Natural killer cell (primary cell): ENCODE results near the gene ARV1. TPM values are rescaled to one million over a fixed set of nuclear protein-coding genes. Genes with fewer than 3 reads are reported as not detected.

ENCODE experiments used
- ATAC-seq, 3 donors: fragments of 150-1000 bp in 2 of 3; fragments of 200-7000 bp in 1 of 3; cut with Tn5 transposase; 1 replicate in 1 of 3; 2 replicates in 2 of 3; pipeline ENCODE4 v1.10.0; 2021; ENCODE audit warnings: mild to moderate bottlenecking in 2 of 3, moderate library complexity in 2 of 3
- DNase-seq, 2 donors: peaks; one replicate each; pipeline versions ENCODE4 v3.0.0 to v3.0.0-alpha.2; 2013 to 2021; ENCODE audit warnings: mixed read lengths in 1 of 2
- H3K27ac ChIP-seq: one replicate; pipeline ENCODE4 v1.5.1; 2013; ENCODE audit warnings: mild to moderate bottlenecking, low read length
- H3K27me3 ChIP-seq: one replicate; pipeline ENCODE4 v1.6.1; 2013; ENCODE audit warnings: low read length; ENCODE audit not compliant: control insufficient read depth, insufficient read depth
- H3K36me3 ChIP-seq: one replicate; pipeline ENCODE4 v1.6.1; 2013; ENCODE audit warnings: low read length; ENCODE audit not compliant: control insufficient read depth, insufficient read depth
- H3K4me1 ChIP-seq: one replicate; pipeline ENCODE4 v1.6.1; 2013; ENCODE audit warnings: low read length; ENCODE audit not compliant: control insufficient read depth, insufficient read depth
- H3K4me3 ChIP-seq: one replicate; pipeline ENCODE4 v1.5.1; 2013; ENCODE audit warnings: low read length
- H3K9me3 ChIP-seq: one replicate; pipeline ENCODE4 v1.6.1; 2013; ENCODE audit warnings: low read length; ENCODE audit not compliant: control insufficient read depth, insufficient read depth
- H3K27ac Mint-ChIP-seq, 2 donors: one replicate each; pipeline ENCODE4 v1.8.0; 2022; ENCODE audit warnings: mild to moderate bottlenecking in 2 of 2, mixed read lengths in 2 of 2, moderate library complexity in 1 of 2
- H3K27me3 Mint-ChIP-seq, 2 donors: one replicate each; pipeline ENCODE4 v1.8.0; 2022; ENCODE audit warnings: low read depth in 2 of 2, mixed read lengths in 2 of 2
- H3K36me3 Mint-ChIP-seq: one replicate; pipeline ENCODE4 v1.8.0; 2022; ENCODE audit warnings: mixed read lengths
- H3K4me1 Mint-ChIP-seq, 2 donors: one replicate each; pipeline ENCODE4 v1.8.0; 2022; ENCODE audit warnings: mixed read lengths in 2 of 2
- H3K4me3 Mint-ChIP-seq: one replicate; pipeline ENCODE4 v1.8.0; 2022; ENCODE audit warnings: mild to moderate bottlenecking, moderate library complexity, mixed read lengths
- H3K9me3 Mint-ChIP-seq, 2 donors: one replicate each; pipeline ENCODE4 v1.8.0; 2022; ENCODE audit warnings: mixed read lengths in 2 of 2
- WGBS: methylation state at CpG from one replicate; pipeline ENCODE4 v1.1.7; 2013; ENCODE audit warnings: missing lambda C conversion rate; ENCODE audit not compliant: insufficient coverage; 5-methylcytosine and 5-hydroxymethylcytosine counted together
- intact Hi-C: fragments of 100-400 bp; cut with micrococcal nuclease; formaldehyde crosslinking; loops from one replicate; pipeline ENCODE4 v1.14.2; 2022
- total RNA-seq, 4 donors: library from RNA; stranded (reverse); fragments of 120-200 nt in 1 of 4; gene quantifications; one replicate each; pipeline versions ENCODE4 v1.2.3 to v1.2.4, GENCODE V29; 2013 to 2022
- TF ChIP-seq, protein P1 (sequence below): fragments of 200-600 bp; IDR thresholded peaks from one replicate; pipeline ENCODE4 v1.8.0; 2022; ENCODE audit warnings: antibody characterized with exemption

The ARV1 gene
- total RNA-seq, 3 donors from 2014 or later (not counting 1 experiment from before 2014, with no cell fraction given): 7.2 to 7.6 (median 7.3) TPM

DNA sequence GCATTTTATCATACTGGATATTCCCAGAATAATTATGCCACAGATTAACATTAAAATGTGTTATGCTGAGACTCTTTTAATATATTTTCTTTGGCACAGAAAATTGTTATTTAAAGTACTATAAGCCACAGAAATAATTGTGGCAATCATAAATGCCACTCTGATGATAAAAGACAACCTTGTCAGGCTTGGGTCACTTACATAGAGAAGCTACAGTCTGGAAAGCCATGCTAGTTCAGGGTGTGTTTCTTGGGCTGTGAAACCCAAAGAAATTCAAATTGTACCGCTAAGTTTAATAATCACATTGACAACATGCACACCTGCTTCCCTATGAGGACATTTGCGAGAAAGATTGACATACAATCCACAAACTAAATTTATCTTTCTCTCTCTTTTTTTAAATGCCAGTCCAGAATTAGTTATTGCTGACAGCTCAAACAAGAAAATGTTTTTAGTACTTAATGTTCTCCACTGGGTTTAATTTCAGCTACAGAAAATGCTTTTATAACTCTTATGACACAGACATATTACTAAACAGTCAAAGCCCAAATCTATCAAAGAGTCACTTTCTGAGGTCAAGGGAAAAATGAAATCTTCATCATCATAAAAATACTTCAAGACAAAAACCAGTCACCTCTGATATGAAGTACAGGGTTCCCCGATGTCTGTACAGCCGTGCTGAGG, 38.9 kb upstream of the ARV1 start:
- DNase-seq (no peak), ATAC-seq (no peak)
- Histone ChIP-seq H3K4me1 (no peaks in the 10 kb centered on the region), H3K4me3 (no peak overlapping the region), H3K27ac (no peak overlapping the region), H3K36me3 (peaks cover 55% of the 10 kb centered on the region), H3K27me3 (no peaks in the 10 kb centered on the region), H3K9me3 (no peaks in the 10 kb centered on the region)
- Mint-ChIP-seq H3K4me1 (peaks cover 21 to 42% of the 10 kb centered on the region in 2 donors), H3K36me3 (peaks cover 9% of the 10 kb centered on the region), H3K9me3 (no peaks in the 10 kb centered on the region), H3K4me3 (no peak overlapping the region), H3K27ac (peak overlapping the region in 1 of 2 donors; percentile 12), H3K27me3 (no peaks in the 10 kb centered on the region)
- TF ChIP-seq, protein P1, sequence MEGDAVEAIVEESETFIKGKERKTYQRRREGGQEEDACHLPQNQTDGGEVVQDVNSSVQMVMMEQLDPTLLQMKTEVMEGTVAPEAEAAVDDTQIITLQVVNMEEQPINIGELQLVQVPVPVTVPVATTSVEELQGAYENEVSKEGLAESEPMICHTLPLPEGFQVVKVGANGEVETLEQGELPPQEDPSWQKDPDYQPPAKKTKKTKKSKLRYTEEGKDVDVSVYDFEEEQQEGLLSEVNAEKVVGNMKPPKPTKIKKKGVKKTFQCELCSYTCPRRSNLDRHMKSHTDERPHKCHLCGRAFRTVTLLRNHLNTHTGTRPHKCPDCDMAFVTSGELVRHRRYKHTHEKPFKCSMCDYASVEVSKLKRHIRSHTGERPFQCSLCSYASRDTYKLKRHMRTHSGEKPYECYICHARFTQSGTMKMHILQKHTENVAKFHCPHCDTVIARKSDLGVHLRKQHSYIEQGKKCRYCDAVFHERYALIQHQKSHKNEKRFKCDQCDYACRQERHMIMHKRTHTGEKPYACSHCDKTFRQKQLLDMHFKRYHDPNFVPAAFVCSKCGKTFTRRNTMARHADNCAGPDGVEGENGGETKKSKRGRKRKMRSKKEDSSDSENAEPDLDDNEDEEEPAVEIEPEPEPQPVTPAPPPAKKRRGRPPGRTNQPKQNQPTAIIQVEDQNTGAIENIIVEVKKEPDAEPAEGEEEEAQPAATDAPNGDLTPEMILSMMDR: no peak
- intact Hi-C loops: no loop called here
- WGBS: 96% methylated on average over 4 of the region's 4 CpGs

DNA sequence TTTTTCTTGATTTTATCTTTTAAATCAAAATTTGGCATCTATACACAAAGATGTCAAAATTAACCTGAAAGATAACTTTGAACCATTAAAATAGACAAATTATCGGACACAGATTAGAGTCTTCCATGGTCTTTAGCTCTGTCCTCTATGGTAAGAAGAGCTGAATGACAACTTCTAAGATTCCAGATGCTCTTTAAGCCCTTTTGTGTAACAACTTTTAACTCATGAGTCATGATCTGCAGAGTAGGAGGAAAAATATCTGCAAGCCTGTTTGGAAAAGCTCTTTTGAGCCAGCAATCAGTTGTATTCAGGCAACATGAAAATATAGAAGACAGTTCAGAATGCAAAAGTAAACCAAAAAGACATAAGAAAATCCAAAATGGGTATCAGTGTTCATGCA, 38.0 kb upstream of the ARV1 start:
- H3K4me3 ChIP-seq: no peak overlapping the region
- intact Hi-C loops: no loop called here
- peaks cover 55% of the 10 kb centered on the region for H3K36me3 ChIP-seq
- peaks cover 16 to 41% of the 10 kb centered on the region in 2 donors for H3K4me1 Mint-ChIP-seq
- no peak overlapping the region for H3K4me3 Mint-ChIP-seq
- H3K36me3 Mint-ChIP-seq: peaks cover 15% of the 10 kb centered on the region
- H3K27me3 ChIP-seq: no peaks in the 10 kb centered on the region
- H3K9me3 ChIP-seq: no peaks in the 10 kb centered on the region
- H3K4me1 ChIP-seq: no peaks in the 10 kb centered on the region
- DNase-seq (no peak), ATAC-seq (no peak)
- no peak overlapping the region for H3K27ac Mint-ChIP-seq
- WGBS: 100% methylated on average over 1 of the region's 1 CpG
- no peaks in the 10 kb centered on the region for H3K9me3 Mint-ChIP-seq
- H3K27me3 Mint-ChIP-seq: no peaks in the 10 kb centered on the region
- no peak overlapping the region for H3K27ac ChIP-seq
- TF ChIP-seq, protein P1: no peak

DNA sequence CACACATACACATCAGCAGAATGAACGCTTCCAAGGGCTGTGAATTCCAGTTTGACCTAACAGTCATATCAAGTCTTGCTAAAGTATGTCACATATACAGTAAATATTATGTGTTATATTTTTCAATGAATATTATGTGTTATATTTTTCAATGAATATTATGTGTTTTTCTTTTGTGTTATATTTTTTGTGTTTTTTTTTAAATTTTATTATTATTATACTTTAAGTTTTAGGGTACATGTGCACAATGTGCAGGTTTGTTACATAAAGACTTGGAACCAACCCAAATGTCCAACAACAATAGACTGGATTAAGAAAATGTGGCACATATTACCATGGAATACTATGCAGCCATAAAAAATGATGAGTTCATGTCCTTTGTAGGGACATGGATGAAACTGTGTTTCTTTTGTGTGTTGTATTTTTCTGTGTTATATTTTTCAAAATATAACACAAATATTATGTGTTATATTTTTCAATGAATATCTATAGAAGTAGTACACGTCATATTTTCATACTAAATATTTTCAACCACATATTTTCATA, 35.8 kb upstream of the ARV1 start:
- Mint-ChIP-seq H3K36me3 (peaks cover 9% of the 10 kb centered on the region), H3K4me3 (no peak overlapping the region), H3K27me3 (no peaks in the 10 kb centered on the region), H3K4me1 (peaks cover 20 to 39% of the 10 kb centered on the region in 2 donors), H3K9me3 (no peaks in the 10 kb centered on the region), H3K27ac (peak overlapping the region in 1 of 2 donors; percentile 47)
- no peak for DNase-seq
- no peak overlapping the region for H3K27ac ChIP-seq
- no peak overlapping the region for H3K4me3 ChIP-seq
- ATAC-seq: no peak
- WGBS: 100% methylated on average over 1 of the region's 2 CpGs
- H3K36me3 ChIP-seq: peaks cover 45% of the 10 kb centered on the region
- H3K9me3 ChIP-seq: no peaks in the 10 kb centered on the region
- no peaks in the 10 kb centered on the region for H3K4me1 ChIP-seq
- intact Hi-C loops: no loop called here
- H3K27me3 ChIP-seq: no peaks in the 10 kb centered on the region
- TF ChIP-seq, protein P1: no peak
